GM19240 (cell line): ENCODE measurements around the gene B3GAT2.
"Not testable (repeated sequence)": the region's sequence is repeated elsewhere in the genome, so short reads cannot be mapped to it uniquely, and the experiment has no call there.

Experiments used
- DNase-seq: peaks from one replicate; pipeline ENCODE4 v3.0.0; 2011; ENCODE audit warnings: low spot score; ENCODE audit not compliant: insufficient read length

Gene B3GAT2

GRCh38 chr6:70956451-70957283 is at the start of gene B3GAT2:
TSS of gene B3GAT2 (minus strand) at chr6:70957060. CDS start at chr6:70956429, 631 bp downstream.
- no peak for DNase-seq

GRCh38 chr6:70998148-70998547 is 41.3 kb upstream of the B3GAT2 start:
- no peak for DNase-seq

- DNase-seq, result no peak
Observed at GRCh38 chr6:70997379-70997778, 40.5 kb upstream of the B3GAT2 start.

GRCh38 chr6:70996106-70996505 is 39.2 kb upstream of the B3GAT2 start:
- DNase-seq, result no peak

- DNase-seq, result no peak
Observed at GRCh38 chr6:70995411-70995810, 38.6 kb upstream of the B3GAT2 start.

- DNase-seq, result no peak
Observed at GRCh38 chr6:70991253-70991652, 34.4 kb upstream of the B3GAT2 start.

- DNase-seq, result no peak
Observed at GRCh38 chr6:70985156-70985555, 28.3 kb upstream of the B3GAT2 start.

- DNase-seq, result no peak
Observed at GRCh38 chr6:70982747-70983146, 25.9 kb upstream of the B3GAT2 start.

GRCh38 chr6:70980727-70981126 is 23.9 kb upstream of the B3GAT2 start:
- no peak for DNase-seq

GRCh38 chr6:70973604-70974003 is 16.7 kb upstream of the B3GAT2 start:
- no peak for DNase-seq

GRCh38 chr6:70967049-70967448 is 10.2 kb upstream of the B3GAT2 start:
- no peak for DNase-seq

- DNase-seq, result no peak
Observed at GRCh38 chr6:70957284-70957617, 391 bp upstream of the B3GAT2 start.

GRCh38 chr6:70956191-70956450 is 739 bp downstream of the B3GAT2 start:
- DNase-seq, result no peak

GRCh38 chr6:70955441-70956190 is 1.2 kb downstream of the B3GAT2 start:
- DNase-seq, result peak; percentile 26

GRCh38 chr6:70954750-70955149 is 2.1 kb downstream of the B3GAT2 start:
- no peak for DNase-seq

- no peak for DNase-seq
Observed at GRCh38 chr6:70954176-70954575, 2.7 kb downstream of the B3GAT2 start.

- no peak for DNase-seq
Observed at GRCh38 chr6:70952608-70953165, 4.2 kb downstream of the B3GAT2 start.

- DNase-seq, result not testable (repeated sequence)
Observed at GRCh38 chr6:70944321-70944720, 12.5 kb downstream of the B3GAT2 start.

- no peak for DNase-seq
Observed at GRCh38 chr6:70933853-70934252, 23.0 kb downstream of the B3GAT2 start.

- no peak for DNase-seq
Observed at GRCh38 chr6:70905742-70906141, 51.1 kb downstream of the B3GAT2 start.

GRCh38 chr6:70903665-70904452 is 53.0 kb downstream of the B3GAT2 start:
- DNase-seq, result no peak

- no peak for DNase-seq
Observed at GRCh38 chr6:70901324-70901723, 55.5 kb downstream of the B3GAT2 start.
